WI38 (cell line): ENCODE results near the gene LPP.

ENCODE experiments used
- H3K4me3 ChIP-seq: 2 replicates; pipeline ENCODE4 v1.5.1; 2011; ENCODE audit warnings: low read depth, mild to moderate bottlenecking, control low read depth, low read length
- CTCF ChIP-seq: IDR thresholded peaks from 2 replicates; pipeline ENCODE4 v1.5.1; 2012; ENCODE audit warnings: low read depth, mild to moderate bottlenecking, control low read depth, low read length

The LPP gene

GRCh38 chr3:188158731-188159310 is 4.9 kb downstream of the LPP start:
- TF ChIP-seq CTCF: no peak
- no peak overlapping the region for H3K4me3 ChIP-seq

GRCh38 chr3:188160751-188161150 is 6.8 kb downstream of the LPP start:
- no peak overlapping the region for H3K4me3 ChIP-seq
- TF ChIP-seq CTCF: no peak

- TF ChIP-seq CTCF: no peak
- no peak overlapping the region for H3K4me3 ChIP-seq
Measured at GRCh38 chr3:188164248-188164687, 10.3 kb downstream of the LPP start.

- no peak for TF ChIP-seq CTCF
- no peak overlapping the region for H3K4me3 ChIP-seq
Measured at GRCh38 chr3:188165596-188165995, 11.6 kb downstream of the LPP start.

GRCh38 chr3:188166441-188166840 is 12.5 kb downstream of the LPP start:
- no peak overlapping the region for H3K4me3 ChIP-seq
- TF ChIP-seq CTCF: no peak

GRCh38 chr3:188168186-188168585 is 14.2 kb downstream of the LPP start:
- TF ChIP-seq CTCF: no peak

GRCh38 chr3:188168648-188169047 is 14.7 kb downstream of the LPP start:
- no peak overlapping the region for H3K4me3 ChIP-seq
- TF ChIP-seq CTCF: no peak

More at GRCh38 chr3:188168186-188168585, 14.2 kb downstream of the LPP start:
- H3K4me3 ChIP-seq: no peak overlapping the region
